Hepatocyte (in vitro differentiated cells): ENCODE results near the gene GATAD2A. TPM values are rescaled to one million over a fixed set of nuclear protein-coding genes. Genes with fewer than 3 reads are reported as not detected.

Source experiments
- DNase-seq: peaks from one replicate; pipeline ENCODE4 v3.0.0-alpha.2; 2016; ENCODE audit warnings: low spot score
- H2AFZ ChIP-seq: fragments of 200-600 bp; sonication (generic); 2 replicates; pipeline ENCODE4 v1.6.0; 2016; ENCODE audit warnings: antibody characterized with exemption, mild to moderate bottlenecking
- H3K27ac ChIP-seq: fragments of 200-600 bp; sonication (generic); 2 replicates; pipeline ENCODE4 v1.5.1; 2016; ENCODE audit warnings: mild to moderate bottlenecking
- H3K27me3 ChIP-seq: fragments of 200-600 bp; sonication (generic); 2 replicates; pipeline ENCODE4 v1.6.1; 2016
- H3K36me3 ChIP-seq: fragments of 200-600 bp; sonication (generic); replicated peaks from 2 replicates; pipeline ENCODE4 v1.5.1; 2016; ENCODE audit warnings: low read depth; ENCODE audit not compliant: insufficient read depth
- H3K4me1 ChIP-seq: fragments of 200-600 bp; sonication (generic); 2 replicates; pipeline ENCODE4 v1.5.1; 2016; ENCODE audit warnings: mild to moderate bottlenecking, moderate library complexity; ENCODE audit not compliant: insufficient read depth
- H3K4me2 ChIP-seq: fragments of 200-600 bp; sonication (generic); 2 replicates; pipeline ENCODE4 v1.6.0; 2016
- H3K4me3 ChIP-seq: fragments of 200-600 bp; sonication (generic); 2 replicates; pipeline ENCODE4 v1.5.1; 2016; ENCODE audit warnings: mild to moderate bottlenecking
- H3K79me2 ChIP-seq: fragments of 200-600 bp; sonication (generic); 2 replicates; pipeline ENCODE4 v1.6.0; 2017; ENCODE audit warnings: mild to moderate bottlenecking
- H3K9me2 ChIP-seq: fragments of 200-600 bp; sonication (generic); replicated peaks from 2 replicates; pipeline ENCODE4 v1.6.0; 2017; ENCODE audit warnings: mild to moderate bottlenecking; ENCODE audit not compliant: insufficient read depth
- H3K9me3 ChIP-seq: fragments of 200-600 bp; sonication (generic); 2 replicates; pipeline ENCODE4 v1.5.1; 2016; ENCODE audit warnings: low read depth, mild to moderate bottlenecking
- H4K20me1 ChIP-seq: fragments of 200-600 bp; sonication (generic); 2 replicates; pipeline ENCODE4 v1.6.0; 2016; ENCODE audit warnings: mild to moderate bottlenecking; ENCODE audit not compliant: insufficient read depth, poor library complexity, severe bottlenecking
- EZH2 ChIP-seq: fragments of 200-600 bp; sonication (generic); IDR thresholded peaks from 2 replicates; pipeline ENCODE4 v1.6.1; 2016; ENCODE audit warnings: antibody characterized with exemption, mild to moderate bottlenecking, borderline replicate concordance
- EZH2phosphoT487 ChIP-seq: fragments of 200-600 bp; sonication (generic); IDR thresholded peaks from one replicate; pipeline ENCODE4 v1.6.1; 2018; ENCODE audit warnings: antibody characterized with exemption, mild to moderate bottlenecking, low read depth, moderate library complexity; ENCODE audit not compliant: unreplicated experiment, severe bottlenecking
- WGBS: methylation state at CpG from one replicate; pipeline ENCODE4 v1.1.6; 2016; ENCODE audit warnings: low lambda C conversion rate; ENCODE audit errors: missing lambda C conversion rate; 5-methylcytosine and 5-hydroxymethylcytosine counted together
- polyA plus RNA-seq: library from polyadenylated mRNA; unstranded; fragments of >200 nt; fragmentation: Nextera tagmentation; extraction: Ambion mirVana; gene quantifications from 2 replicates; pipeline ENCODE4 v1.2.1, GENCODE V29; 2016
- total RNA-seq: library from RNA; depleted of rRNA; stranded (reverse); fragments of >200 nt; gene quantifications from 2 replicates; pipeline ENCODE4 v1.2.3, GENCODE V29; 2014
- TF ChIP-seq, protein P1 (sequence below): fragments of 200-600 bp; sonication (generic); IDR thresholded peaks from 2 replicates; pipeline ENCODE4 v1.5.1; 2016; ENCODE audit warnings: antibody characterized with exemption, mild to moderate bottlenecking; ENCODE audit not compliant: poor library complexity

The GATAD2A gene
- total and polyA plus RNA-seq, 2 experiments from 2014 or later = 35.3 to 35.7 TPM

GRCh38 chr19:19361075-19361594 is 44.3 kb upstream of the GATAD2A start:
- DNase-seq = peak; percentile 85
- H3K79me2 ChIP-seq = no peaks in the 10 kb centered on the region

DNA sequence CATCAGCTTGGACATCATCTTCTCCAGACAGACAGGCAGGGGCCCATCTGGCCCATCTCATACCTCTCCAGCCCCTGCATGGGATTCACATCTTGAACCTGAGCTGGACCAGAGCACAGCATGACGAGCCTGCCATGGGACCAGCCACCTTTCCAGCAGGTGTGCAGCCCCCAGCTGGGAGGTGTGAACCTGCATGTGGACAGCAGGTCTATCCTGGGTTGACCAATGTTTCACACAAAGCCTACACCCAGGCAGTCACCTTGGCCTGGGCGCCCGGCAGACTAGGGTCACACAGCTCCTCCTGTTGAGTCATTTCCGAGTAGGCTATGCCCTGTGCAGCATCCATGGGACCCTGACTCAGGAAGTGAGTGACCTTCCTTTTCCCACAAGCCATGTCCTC is 43.4 kb upstream of the GATAD2A start:
- TF ChIP-seq EZH2 (no peak), EZH2phosphoT487 (no peak)
- TF ChIP-seq, protein P1, sequence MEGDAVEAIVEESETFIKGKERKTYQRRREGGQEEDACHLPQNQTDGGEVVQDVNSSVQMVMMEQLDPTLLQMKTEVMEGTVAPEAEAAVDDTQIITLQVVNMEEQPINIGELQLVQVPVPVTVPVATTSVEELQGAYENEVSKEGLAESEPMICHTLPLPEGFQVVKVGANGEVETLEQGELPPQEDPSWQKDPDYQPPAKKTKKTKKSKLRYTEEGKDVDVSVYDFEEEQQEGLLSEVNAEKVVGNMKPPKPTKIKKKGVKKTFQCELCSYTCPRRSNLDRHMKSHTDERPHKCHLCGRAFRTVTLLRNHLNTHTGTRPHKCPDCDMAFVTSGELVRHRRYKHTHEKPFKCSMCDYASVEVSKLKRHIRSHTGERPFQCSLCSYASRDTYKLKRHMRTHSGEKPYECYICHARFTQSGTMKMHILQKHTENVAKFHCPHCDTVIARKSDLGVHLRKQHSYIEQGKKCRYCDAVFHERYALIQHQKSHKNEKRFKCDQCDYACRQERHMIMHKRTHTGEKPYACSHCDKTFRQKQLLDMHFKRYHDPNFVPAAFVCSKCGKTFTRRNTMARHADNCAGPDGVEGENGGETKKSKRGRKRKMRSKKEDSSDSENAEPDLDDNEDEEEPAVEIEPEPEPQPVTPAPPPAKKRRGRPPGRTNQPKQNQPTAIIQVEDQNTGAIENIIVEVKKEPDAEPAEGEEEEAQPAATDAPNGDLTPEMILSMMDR = no peak
- 92% methylated on average over 4 of the region's 4 CpGs for WGBS
- H3K27me3 ChIP-seq = no peaks in the 10 kb centered on the region
- no peaks in the 10 kb centered on the region for H3K79me2 ChIP-seq
- no peak overlapping the region for H2AFZ ChIP-seq
- no peak for DNase-seq
- H4K20me1 ChIP-seq = no peaks in the 10 kb centered on the region
- H3K9me3 ChIP-seq = no peaks in the 10 kb centered on the region
- H3K4me1 ChIP-seq = no peaks in the 10 kb centered on the region
- H3K36me3 ChIP-seq = no peaks in the 10 kb centered on the region
- H3K9me2 ChIP-seq = no peaks in the 10 kb centered on the region
- H3K27ac ChIP-seq = no peak overlapping the region
- H3K4me3 ChIP-seq = no peak overlapping the region
- no peak overlapping the region for H3K4me2 ChIP-seq

More at GRCh38 chr19:19361075-19361594, 44.3 kb upstream of the GATAD2A start:
- Histone ChIP-seq H3K4me3 (no peak overlapping the region), H4K20me1 (no peaks in the 10 kb centered on the region), H3K27me3 (no peaks in the 10 kb centered on the region), H3K36me3 (no peaks in the 10 kb centered on the region), H3K9me3 (no peaks in the 10 kb centered on the region), H3K4me1 (no peaks in the 10 kb centered on the region), H3K4me2 (no peak overlapping the region), H3K9me2 (no peaks in the 10 kb centered on the region), H3K27ac (no peak overlapping the region), H2AFZ (no peak overlapping the region)
- no peak for TF ChIP-seq EZH2phosphoT487
- TF ChIP-seq, protein P1 = peak; percentile 72
- WGBS = 30% methylated on average over 14 of the region's 14 CpGs

- no peaks in the 10 kb centered on the region for H3K9me3 ChIP-seq
- H3K36me3 ChIP-seq = no peaks in the 10 kb centered on the region
- no peaks in the 10 kb centered on the region for H3K4me1 ChIP-seq
- H3K4me2 ChIP-seq = peak overlapping the region; percentile 6
- DNase-seq = peak; percentile 88
- H3K27ac ChIP-seq = peak overlapping the region; percentile 45
- TF ChIP-seq EZH2phosphoT487 = no peak
- TF ChIP-seq, protein P1 = peak; percentile 90
- no peaks in the 10 kb centered on the region for H3K9me2 ChIP-seq
- WGBS = 50% methylated on average over 18 of the region's 18 CpGs
- H4K20me1 ChIP-seq = no peaks in the 10 kb centered on the region
- H3K27me3 ChIP-seq = no peaks in the 10 kb centered on the region
- H2AFZ ChIP-seq = peak overlapping the region; percentile 63
- H3K79me2 ChIP-seq = no peaks in the 10 kb centered on the region
- no peak overlapping the region for H3K4me3 ChIP-seq
Observed at GRCh38 chr19:19366434-19367396, 38.8 kb upstream of the GATAD2A start.
